Measurements from ENCODE around the gene ERI3. TPM values are rescaled to one million over a fixed set of nuclear protein-coding genes. Genes with fewer than 3 reads are reported as not detected.

Gene ERI3
- total and polyA plus RNA-seq, 2 experiments from 2014 or later, result 59.4 to 93.2 TPM

- no peak for DNase-seq (ENCODE audit: low spot score)
- H3K4me2 ChIP-seq, result no peak overlapping the region
- H4K20me1 ChIP-seq (ENCODE audit: insufficient read depth, poor library complexity, severe bottlenecking), result no peaks in the 10 kb centered on the region
- no peaks in the 10 kb centered on the region for H3K27me3 ChIP-seq
- H2AFZ ChIP-seq, result no peak overlapping the region
- peaks cover 13% of the 10 kb centered on the region for H3K4me1 ChIP-seq (ENCODE audit: insufficient read depth)
- H3K4me3 ChIP-seq, result no peak overlapping the region
- TF ChIP-seq EZH2 (IDR thresholded peaks at IDR 0.05; ENCODE audit: borderline replicate concordance) (no peak), CTCF (IDR thresholded peaks at IDR 0.05; ENCODE audit: poor library complexity) (no peak), EZH2phosphoT487 (IDR thresholded peaks at IDR 0.05; ENCODE audit: low read depth, severe bottlenecking, unreplicated experiment) (no peak)
- no peaks in the 10 kb centered on the region for H3K9me3 ChIP-seq (ENCODE audit: low read depth)
- no peaks in the 10 kb centered on the region for H3K9me2 ChIP-seq (replicated peaks; ENCODE audit: insufficient read depth)
- WGBS (ENCODE audit: low lambda C conversion rate, missing lambda C conversion rate), result 92% methylated on average over 1 of the region's 1 CpG
- H3K79me2 ChIP-seq, result no peaks in the 10 kb centered on the region
- no peak overlapping the region for H3K27ac ChIP-seq
- H3K36me3 ChIP-seq (replicated peaks; ENCODE audit: insufficient read depth, low read depth), result no peaks in the 10 kb centered on the region
Measured at GRCh38 chr1:44233593-44233992, 121.5 kb downstream of the ERI3 start.

- no peak overlapping the region for H3K4me2 ChIP-seq
- H3K36me3 ChIP-seq (replicated peaks; ENCODE audit: insufficient read depth, low read depth), result no peaks in the 10 kb centered on the region
- no peak overlapping the region for H2AFZ ChIP-seq
- TF ChIP-seq EZH2 (IDR thresholded peaks at IDR 0.05; ENCODE audit: borderline replicate concordance) (no peak), EZH2phosphoT487 (IDR thresholded peaks at IDR 0.05; ENCODE audit: low read depth, severe bottlenecking, unreplicated experiment) (no peak), CTCF (IDR thresholded peaks at IDR 0.05; ENCODE audit: poor library complexity) (no peak)
- WGBS (ENCODE audit: low lambda C conversion rate, missing lambda C conversion rate), result 94% methylated on average over 3 of the region's 3 CpGs
- H3K9me3 ChIP-seq (ENCODE audit: low read depth), result no peaks in the 10 kb centered on the region
- H3K27ac ChIP-seq, result no peak overlapping the region
- no peaks in the 10 kb centered on the region for H3K27me3 ChIP-seq
- H3K9me2 ChIP-seq (replicated peaks; ENCODE audit: insufficient read depth), result no peaks in the 10 kb centered on the region
- no peaks in the 10 kb centered on the region for H3K79me2 ChIP-seq
- no peaks in the 10 kb centered on the region for H3K4me1 ChIP-seq (ENCODE audit: insufficient read depth)
- H4K20me1 ChIP-seq (ENCODE audit: insufficient read depth, poor library complexity, severe bottlenecking), result no peaks in the 10 kb centered on the region
- DNase-seq (ENCODE audit: low spot score), result no peak
- no peak overlapping the region for H3K4me3 ChIP-seq
Measured at GRCh38 chr1:44230796-44231195, 124.3 kb downstream of the ERI3 start.

GRCh38 chr1:44229435-44230167 is 125.5 kb downstream of the ERI3 start:
- H3K4me3 ChIP-seq, result no peak overlapping the region
- no peaks in the 10 kb centered on the region for H3K79me2 ChIP-seq
- no peaks in the 10 kb centered on the region for H4K20me1 ChIP-seq (ENCODE audit: insufficient read depth, poor library complexity, severe bottlenecking)
- H3K27me3 ChIP-seq, result no peaks in the 10 kb centered on the region
- no peak for DNase-seq (ENCODE audit: low spot score)
- no peak overlapping the region for H2AFZ ChIP-seq
- no peaks in the 10 kb centered on the region for H3K4me1 ChIP-seq (ENCODE audit: insufficient read depth)
- no peak overlapping the region for H3K4me2 ChIP-seq
- H3K9me2 ChIP-seq (replicated peaks; ENCODE audit: insufficient read depth), result no peaks in the 10 kb centered on the region
- H3K9me3 ChIP-seq (ENCODE audit: low read depth), result no peaks in the 10 kb centered on the region
- no peak overlapping the region for H3K27ac ChIP-seq
- no peaks in the 10 kb centered on the region for H3K36me3 ChIP-seq (replicated peaks; ENCODE audit: insufficient read depth, low read depth)
- WGBS (ENCODE audit: low lambda C conversion rate, missing lambda C conversion rate), result 95% methylated on average over 16 of the region's 16 CpGs
- TF ChIP-seq EZH2 (IDR thresholded peaks at IDR 0.05; ENCODE audit: borderline replicate concordance), result no peak
- TF ChIP-seq EZH2phosphoT487 (IDR thresholded peaks at IDR 0.05; ENCODE audit: low read depth, severe bottlenecking, unreplicated experiment), result no peak
- TF ChIP-seq CTCF (IDR thresholded peaks at IDR 0.05; ENCODE audit: poor library complexity), result no peak
